Ishikawa (cell line): Measurements from ENCODE around the gene PRDM9.

Experiments used
- CEBPB ChIP-seq: IDR thresholded peaks from 2 replicates; pipeline ENCODE4 v1.6.1; 2012
- CREB1 ChIP-seq: IDR thresholded peaks from 2 replicates; pipeline ENCODE4 v1.6.1; 2012; ENCODE audit warnings: low read depth
- EGR1 ChIP-seq: IDR thresholded peaks from 2 replicates; pipeline ENCODE4 v1.6.1; 2012
- EP300 ChIP-seq: IDR thresholded peaks from 2 replicates; pipeline ENCODE4 v1.6.1; 2012; ENCODE audit warnings: borderline replicate concordance
- FOXM1 ChIP-seq: IDR thresholded peaks from 2 replicates; pipeline ENCODE4 v1.6.1; 2012; ENCODE audit warnings: low read depth, borderline replicate concordance
- NFIC ChIP-seq: IDR thresholded peaks from 2 replicates; pipeline ENCODE4 v1.6.1; 2012
- RAD21 ChIP-seq: IDR thresholded peaks from 2 replicates; pipeline ENCODE4 v1.6.1; 2012; ENCODE audit warnings: low read depth
- REST ChIP-seq: IDR thresholded peaks from 2 replicates; pipeline ENCODE4 v1.6.1; 2012; ENCODE audit warnings: low read depth, mild to moderate bottlenecking
- TCF12 ChIP-seq: IDR thresholded peaks from 2 replicates; pipeline ENCODE4 v1.6.1; 2012; ENCODE audit warnings: low read depth
- TEAD4 ChIP-seq: IDR thresholded peaks from 2 replicates; pipeline ENCODE4 v1.6.1; 2012
- USF1 ChIP-seq: IDR thresholded peaks from 2 replicates; pipeline ENCODE4 v1.6.1; 2012
- YY1 ChIP-seq: IDR thresholded peaks from 2 replicates; pipeline ENCODE4 v1.6.1; 2012; ENCODE audit warnings: low read depth
- ZBTB7A ChIP-seq: IDR thresholded peaks from 2 replicates; pipeline ENCODE4 v1.6.1; 2012; ENCODE audit warnings: low read depth
- TF ChIP-seq, protein P1 (sequence below): IDR thresholded peaks from 2 replicates; pipeline ENCODE4 v1.6.1; 2012

DNA sequence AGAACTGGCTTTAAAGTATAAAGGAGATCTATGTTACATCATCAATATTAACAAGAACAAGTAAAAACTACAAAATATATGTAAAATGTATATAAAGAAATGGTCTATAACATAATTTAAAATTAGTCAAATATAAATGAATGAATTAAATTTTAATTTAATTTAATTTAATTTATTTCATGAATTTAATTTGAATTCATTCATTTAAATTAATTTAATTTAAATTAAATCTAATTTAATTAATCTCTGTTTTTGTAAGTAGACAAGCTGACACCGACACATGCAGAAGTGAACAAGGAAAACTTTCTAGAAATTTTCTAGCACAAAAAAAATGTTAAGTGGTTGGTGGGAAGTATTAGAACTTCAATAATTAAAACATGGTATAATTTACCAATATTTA is 10.8 kb upstream of the PRDM9 start:
- TF ChIP-seq YY1: no peak
- no peak for TF ChIP-seq TCF12
- no peak for TF ChIP-seq REST
- TF ChIP-seq CEBPB: no peak
- no peak for TF ChIP-seq RAD21
- no peak for TF ChIP-seq NFIC
- TF ChIP-seq CREB1: no peak
- TF ChIP-seq, protein P1, sequence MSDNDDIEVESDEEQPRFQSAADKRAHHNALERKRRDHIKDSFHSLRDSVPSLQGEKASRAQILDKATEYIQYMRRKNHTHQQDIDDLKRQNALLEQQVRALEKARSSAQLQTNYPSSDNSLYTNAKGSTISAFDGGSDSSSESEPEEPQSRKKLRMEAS: no peak
- no peak for TF ChIP-seq ZBTB7A
- no peak for TF ChIP-seq EP300
- no peak for TF ChIP-seq FOXM1
- TF ChIP-seq USF1: no peak
- TF ChIP-seq EGR1: no peak
- TF ChIP-seq TEAD4: no peak
